OCI-LY3 (cell line): ENCODE results near the gene DCTN2.

Source experiments
- CTCF ChIP-seq: fragments of 200-600, 300-600 bp; sonication (generic); IDR thresholded peaks from 2 replicates; pipeline ENCODE4 v1.5.1; 2014; ENCODE audit warnings: antibody characterized with exemption, low read length, low read depth
- EZH2phosphoT487 ChIP-seq: fragments of 200-600 bp; shearing (Covaris generic); IDR thresholded peaks from 2 replicates; pipeline ENCODE4 v1.6.1; 2018; ENCODE audit warnings: antibody characterized with exemption, mixed run types, low read depth

GRCh38 chr12:57518920-57519795 is 27.8 kb downstream of the DCTN2 start:
- TF ChIP-seq CTCF (no peak), EZH2phosphoT487 (no peak)
